H1 (cell line): ENCODE data around the gene TTR. TPM values are rescaled to one million over a fixed set of nuclear protein-coding genes. Genes with fewer than 3 reads are reported as not detected.

ENCODE experiments used
- CTCF ChIA-PET: fragments of 300-600 bp; sonication (Branson Sonifier 250); formaldehyde crosslinking; loops from one replicate; lab custom pipeline; 2021; ENCODE audit not compliant: partially characterized antibody; lab: Charles Lee
- POLR2A ChIA-PET: fragments of 300-600 bp; sonication (Branson Sonifier 250); formaldehyde crosslinking; loops from one replicate; lab custom pipeline; 2021; ENCODE audit warnings: inconsistent platforms; ENCODE audit not compliant: partially characterized antibody; lab: Charles Lee
- DNase-seq, 2 experiments: peaks; one replicate each; pipeline versions ENCODE4 v3.0.0 to v3.0.0-alpha.2; 2010 to 2022; ENCODE audit warnings: low spot score in 2 of 2, low read depth in 1 of 2, mixed read lengths in 1 of 2
- FAIRE-seq: peaks from 2 replicates; lab custom pipeline; 2011; peaks lifted over from hg19 to GRCh38; lab: Jason Lieb, UNC
- H2AFZ ChIP-seq: 2 replicates; pipeline ENCODE4 v1.8.1; 2012; ENCODE audit warnings: low read length, inconsistent platforms
- H2AK5ac ChIP-seq: 2 replicates; pipeline ENCODE4 v1.6.1; 2013; ENCODE audit warnings: low read depth, low read length
- H2BK120ac ChIP-seq: replicated peaks from 2 replicates; pipeline ENCODE3; 2013; ENCODE audit warnings: low read depth, low read length, inconsistent platforms
- H2BK12ac ChIP-seq: 2 replicates; pipeline ENCODE4 v1.6.1; 2013; ENCODE audit warnings: low read depth, low read length
- H2BK15ac ChIP-seq: 2 replicates; pipeline ENCODE4 v1.6.1; 2013; ENCODE audit warnings: low read length
- H2BK20ac ChIP-seq: 2 replicates; pipeline ENCODE4 v1.6.1; 2013; ENCODE audit warnings: low read length
- H2BK5ac ChIP-seq: 2 replicates; pipeline ENCODE4 v1.6.1; 2013; ENCODE audit warnings: low read depth, low read length
- H3K14ac ChIP-seq: 2 replicates; pipeline ENCODE4 v1.6.1; 2013; ENCODE audit warnings: inconsistent platforms; ENCODE audit not compliant: insufficient read length
- H3K18ac ChIP-seq: 2 replicates; pipeline ENCODE4 v1.6.1; 2013; ENCODE audit warnings: low read length; ENCODE audit errors: extremely low read depth
- H3K23ac ChIP-seq: 2 replicates; pipeline ENCODE4 v1.6.1; 2013; ENCODE audit warnings: inconsistent platforms; ENCODE audit not compliant: insufficient read length
- H3K23me2 ChIP-seq: 2 replicates; pipeline ENCODE4 v1.6.1; 2013; ENCODE audit warnings: low read depth, low read length
- H3K27ac ChIP-seq: 2 replicates; pipeline ENCODE4 v1.6.1; 2011; ENCODE audit warnings: low read depth, low read length, inconsistent platforms
- H3K27me3 ChIP-seq, 4 experiments: replicated peaks in 1 of 4; 1 replicate in 1 of 4; 2 replicates in 3 of 4; pipeline versions ENCODE4 v1.6.1 to v1.8.1; 2011 to 2013; ENCODE audit warnings: low read length in 3 of 4, mild to moderate bottlenecking in 3 of 4, inconsistent platforms in 2 of 4, mixed read lengths in 2 of 4, moderate library complexity in 1 of 4; ENCODE audit not compliant: control insufficient read depth in 3 of 4, insufficient read depth in 3 of 4; ENCODE audit errors: extremely low read depth in 1 of 4
- H3K36me3 ChIP-seq, 4 experiments: 2 replicates each; pipeline versions ENCODE4 v1.6.1 to v1.8.1; 2011 to 2013; ENCODE audit warnings: mild to moderate bottlenecking in 4 of 4, low read length in 3 of 4, moderate library complexity in 2 of 4, control low read depth in 1 of 4, inconsistent platforms in 1 of 4; ENCODE audit not compliant: insufficient read depth in 4 of 4, control insufficient read depth in 2 of 4
- H3K4ac ChIP-seq: replicated peaks from 2 replicates; pipeline ENCODE3; 2013; ENCODE audit warnings: low read length, low read depth, mixed read lengths, inconsistent platforms; ENCODE audit not compliant: insufficient read length
- H3K4me1 ChIP-seq, 4 experiments: replicated peaks in 1 of 4; 1 replicate in 1 of 4; 2 replicates in 3 of 4; pipeline versions ENCODE4 v1.6.1 to v1.8.1; 2011 to 2013; ENCODE audit warnings: low read length in 3 of 4, inconsistent platforms in 2 of 4, mixed read lengths in 1 of 4; ENCODE audit not compliant: insufficient read depth in 4 of 4, control insufficient read depth in 3 of 4
- H3K4me2 ChIP-seq, 2 experiments: 2 replicates each; pipeline versions ENCODE4 v1.6.1 to v1.8.1; 2011 to 2013; ENCODE audit warnings: low read depth in 2 of 2, low read length in 2 of 2, control low read depth in 1 of 2, inconsistent platforms in 1 of 2, mild to moderate bottlenecking in 1 of 2; ENCODE audit not compliant: insufficient read depth in 1 of 2
- H3K4me3 ChIP-seq, 4 experiments: fragments of 200-600, 300-600 bp in 1 of 4; sonication (generic), shearing (Covaris generic), sonication (Bioruptor Twin) in 1 of 4; 2 replicates each; pipeline versions ENCODE4 v1.5.1 to v1.8.1; 2011 to 2016; ENCODE audit warnings: low read length in 4 of 4, low read depth in 3 of 4, control low read depth in 2 of 4, inconsistent platforms in 2 of 4, mild to moderate bottlenecking in 2 of 4, mixed read lengths in 1 of 4, moderate library complexity in 1 of 4; ENCODE audit not compliant: insufficient read depth in 2 of 4; ENCODE audit errors: extremely low read depth in 1 of 4
- H3K56ac ChIP-seq: replicated peaks from 2 replicates; pipeline ENCODE3; 2013; ENCODE audit warnings: low read depth, mild to moderate bottlenecking, mixed read lengths, low read length, inconsistent platforms; ENCODE audit not compliant: insufficient read length
- H3K79me1 ChIP-seq: 2 replicates; pipeline ENCODE4 v1.6.1; 2013; ENCODE audit warnings: low read depth, low read length, control low read depth
- H3K79me2 ChIP-seq, 2 experiments: 2 replicates each; pipeline versions ENCODE4 v1.6.1 to v1.8.1; 2012 to 2013; ENCODE audit warnings: low read length in 2 of 2, mild to moderate bottlenecking in 2 of 2, inconsistent platforms in 1 of 2; ENCODE audit not compliant: insufficient read depth in 2 of 2, control insufficient read depth in 1 of 2
- H3K9ac ChIP-seq, 4 experiments: replicated peaks in 1 of 4; 1 replicate in 1 of 4; 2 replicates in 3 of 4; pipeline versions ENCODE4 v1.6.1 to v1.8.1; 2011 to 2013; ENCODE audit warnings: low read depth in 3 of 4, low read length in 3 of 4, control low read depth in 2 of 4, mild to moderate bottlenecking in 2 of 4, moderate library complexity in 2 of 4, inconsistent platforms in 1 of 4; ENCODE audit errors: extremely low read depth in 1 of 4
- H3K9me3 ChIP-seq, 2 experiments: 2 replicates each; pipeline versions ENCODE4 v1.6.1 to v1.8.1; 2012 to 2013; ENCODE audit warnings: mild to moderate bottlenecking in 2 of 2, moderate library complexity in 2 of 2, control low read depth in 1 of 2, inconsistent platforms in 1 of 2, low read depth in 1 of 2, low read length in 1 of 2, mixed read lengths in 1 of 2; ENCODE audit not compliant: insufficient read depth in 2 of 2
- H4K20me1 ChIP-seq, 2 experiments: replicated peaks in 1 of 2; 2 replicates each; pipeline versions ENCODE3 to v1.8.1; 2011 to 2013; ENCODE audit warnings: inconsistent platforms in 2 of 2, low read length in 2 of 2, mild to moderate bottlenecking in 1 of 2; ENCODE audit not compliant: insufficient read depth in 2 of 2, control insufficient read depth in 1 of 2
- H4K5ac ChIP-seq: 2 replicates; pipeline ENCODE4 v1.6.1; 2013; ENCODE audit warnings: low read length, low read depth, mixed read lengths, inconsistent platforms; ENCODE audit not compliant: insufficient read length
- H4K8ac ChIP-seq: 2 replicates; pipeline ENCODE4 v1.8.0; 2013; ENCODE audit warnings: mild to moderate bottlenecking, moderate library complexity, low read length, inconsistent platforms; ENCODE audit not compliant: insufficient read depth; ENCODE audit errors: extremely low read depth
- H4K91ac ChIP-seq: replicated peaks from 2 replicates; pipeline ENCODE3; 2013; ENCODE audit warnings: low read length, mixed read lengths, inconsistent platforms; ENCODE audit not compliant: insufficient read length
- ATF3 ChIP-seq: IDR thresholded peaks from 2 replicates; pipeline ENCODE4 v1.6.1; 2011; ENCODE audit warnings: low read depth, mild to moderate bottlenecking, low read length; ENCODE audit not compliant: insufficient read depth
- RFX5 ChIP-seq: IDR thresholded peaks from 2 replicates; pipeline ENCODE4 v1.6.1; 2011; ENCODE audit warnings: low read depth, low read length, improper control_type of control experiment, borderline replicate concordance
- SP4 ChIP-seq: IDR thresholded peaks from 2 replicates; pipeline ENCODE4 v1.6.1; 2012; ENCODE audit warnings: low read length, inconsistent platforms
- polyA plus RNA-seq, 7 experiments: library from polyadenylated mRNA; depleted of rRNA in 3 of 7; stranded (reverse) in 5 of 7; unstranded in 2 of 7; fragments of >200 nt in 5 of 7; fragments of 200-250 nt in 2 of 7; gene quantifications; 1 replicate in 5 of 7; 2 replicates in 1 of 7; 4 replicates in 1 of 7; pipeline versions ENCODE4 v1.2.1 to v1.2.3, GENCODE V29; 2011 to 2013; ENCODE audit warnings: missing spikeins in 2 of 7, mixed read lengths in 2 of 7
- total RNA-seq: library from RNA; stranded (reverse); fragmentation: NEBNext Ultra II Directional; extraction: Animal tissue kit (Norgen Biotek cat#: 25700); gene quantifications from 2 replicates; pipeline ENCODE4 v1.2.1, GENCODE V29; 2021

Gene TTR
- total and polyA plus RNA-seq, 2 of the 8 experiments (the other 6 are each of a cell fraction or from before 2014, with no cell fraction given) = not detected

GRCh38 chr18:31603315-31603714 lies 11.6 kb downstream of the TTR start:
- Histone ChIP-seq H3K14ac (no peak overlapping the region), H3K79me2 (no peaks in the 10 kb centered on the region), H2BK12ac (no peak overlapping the region), H4K20me1 (no peaks in the 10 kb centered on the region), H4K5ac (no peak overlapping the region), H2AK5ac (no peak overlapping the region), H2BK5ac (no peak overlapping the region), H3K9ac (no peak overlapping the region), H3K79me1 (no peaks in the 10 kb centered on the region), H4K8ac (no peak overlapping the region), H3K4me2 (no peak overlapping the region), H3K23me2 (no peaks in the 10 kb centered on the region), H3K4me1 (no peaks in the 10 kb centered on the region), H3K4me3 (no peak overlapping the region), H3K23ac (no peak overlapping the region), H3K4ac (no peak overlapping the region), H3K36me3 (no peaks in the 10 kb centered on the region), H3K18ac (no peak overlapping the region), H3K56ac (no peak overlapping the region), H3K27me3 (no peaks in the 10 kb centered on the region), H2BK15ac (no peak overlapping the region), H3K27ac (no peak overlapping the region), H4K91ac (no peak overlapping the region), H2BK20ac (no peak overlapping the region), H3K9me3 (no peaks in the 10 kb centered on the region), H2BK120ac (no peak overlapping the region), H2AFZ (no peak overlapping the region)
- FAIRE-seq = no peak
- ChIA-PET POLR2A (no interaction called here), CTCF (no interaction called here)
- DNase-seq = no peak
- TF ChIP-seq ATF3 = no peak
- no peak for TF ChIP-seq SP4
- no peak for TF ChIP-seq RFX5
